Endodermal cell (in vitro differentiated cells): Measurements from ENCODE around the gene PERCC1. TPM values are rescaled to one million over a fixed set of nuclear protein-coding genes. Genes with fewer than 3 reads are reported as not detected.

ENCODE experiments used
- DNase-seq: peaks from one replicate; pipeline ENCODE4 v3.0.0-alpha.2; 2017
- H3K27ac ChIP-seq: 2 replicates; pipeline ENCODE4 v1.5.1; 2013; ENCODE audit warnings: mild to moderate bottlenecking, low read depth, low read length, moderate library complexity
- H3K27me3 ChIP-seq: 2 replicates; pipeline ENCODE4 v1.6.1; 2013; ENCODE audit warnings: mild to moderate bottlenecking, low read length, moderate library complexity; ENCODE audit not compliant: insufficient read depth, control insufficient read depth, poor library complexity, severe bottlenecking
- H3K36me3 ChIP-seq: 2 replicates; pipeline ENCODE4 v1.7.0; 2013; ENCODE audit warnings: mild to moderate bottlenecking, low read length, moderate library complexity; ENCODE audit not compliant: control insufficient read depth, insufficient read depth
- H3K4me1 ChIP-seq: one replicate; pipeline ENCODE4 v1.7.0; 2013; ENCODE audit warnings: low read length; ENCODE audit not compliant: control insufficient read depth, insufficient read depth
- H3K4me3 ChIP-seq: 2 replicates; pipeline ENCODE4 v1.5.1; 2013; ENCODE audit warnings: mild to moderate bottlenecking, low read length, moderate library complexity
- H3K9ac ChIP-seq: 2 replicates; pipeline ENCODE4 v1.6.1; 2013; ENCODE audit warnings: mild to moderate bottlenecking, low read length, moderate library complexity; ENCODE audit not compliant: poor library complexity, severe bottlenecking; ENCODE audit errors: extremely low read depth
- H3K9me3 ChIP-seq: 2 replicates; pipeline ENCODE4 v1.6.1; 2013; ENCODE audit warnings: mild to moderate bottlenecking, low read length, moderate library complexity; ENCODE audit not compliant: control insufficient read depth
- H3K27ac Mint-ChIP-seq: 2 replicates; pipeline ENCODE4 v1.8.0; 2020; ENCODE audit warnings: mixed read lengths
- H3K27me3 Mint-ChIP-seq: 2 replicates; pipeline ENCODE4 v1.8.0; 2021; ENCODE audit warnings: mild to moderate bottlenecking, mixed read lengths; ENCODE audit not compliant: insufficient read depth
- H3K36me3 Mint-ChIP-seq: 2 replicates; pipeline ENCODE4 v1.8.0; 2020; ENCODE audit warnings: low read depth, mixed read lengths
- H3K4me1 Mint-ChIP-seq: 2 replicates; pipeline ENCODE4 v1.8.0; 2020; ENCODE audit warnings: mixed read lengths
- H3K4me3 Mint-ChIP-seq: 2 replicates; pipeline ENCODE4 v1.8.0; 2020; ENCODE audit warnings: mild to moderate bottlenecking, moderate library complexity, mixed read lengths
- H3K9me3 Mint-ChIP-seq: 2 replicates; pipeline ENCODE4 v1.8.0; 2020; ENCODE audit warnings: mild to moderate bottlenecking, mixed read lengths
- CTCF ChIP-seq: fragments of 200-600 bp; sonication (generic); conservative IDR thresholded peaks from 2 replicates; pipeline ENCODE4 v1.5.0; 2021; ENCODE audit warnings: antibody characterized with exemption, mild to moderate bottlenecking
- WGBS, 2 experiments: methylation state at CpG; one replicate each; pipeline versions ENCODE4 v1.1.5 to v1.1.7; 2013; ENCODE audit warnings: missing lambda C conversion rate in 2 of 2, mixed read lengths in 1 of 2; ENCODE audit not compliant: insufficient coverage in 1 of 2, insufficient read length in 1 of 2; 5-methylcytosine and 5-hydroxymethylcytosine counted together
- total RNA-seq, 2 donors: library from RNA; stranded (reverse); fragmentation: NEBNext Ultra II Directional in 1 of 2; extraction: Animal tissue kit (Norgen Biotek cat#: 25700) in 1 of 2; gene quantifications; 2 replicates in 1 of 2; 3 replicates in 1 of 2; pipeline ENCODE4 v1.2.1, GENCODE V29; 2021

PERCC1 gene
- total RNA-seq, 2 donors from 2014 or later = 0.51 to 0.79 TPM

GRCh38 chr16:1413684-1414531 lies 17.0 kb upstream of the PERCC1 start:
- Mint-ChIP-seq H3K27ac (peak overlapping the region; percentile 52), H3K36me3 (peaks cover 11% of the 10 kb centered on the region), H3K27me3 (no peaks in the 10 kb centered on the region), H3K9me3 (no peaks in the 10 kb centered on the region), H3K4me1 (no peaks in the 10 kb centered on the region), H3K4me3 (peak overlapping the region; percentile 74)
- no peaks in the 10 kb centered on the region for H3K4me1 ChIP-seq
- TF ChIP-seq CTCF = peak; percentile 87
- DNase-seq = peak; percentile 89
- H3K9me3 ChIP-seq = no peaks in the 10 kb centered on the region
- WGBS, 2 experiments = 8 to 10% methylated on average over 34 to 85 of the region's 85 CpGs
- H3K27ac ChIP-seq = no peak overlapping the region
- peak overlapping the region; percentile 53 for H3K9ac ChIP-seq
- H3K4me3 ChIP-seq = peak overlapping the region; percentile 77
- no peaks in the 10 kb centered on the region for H3K27me3 ChIP-seq
- H3K36me3 ChIP-seq = peaks cover 9% of the 10 kb centered on the region

DNA sequence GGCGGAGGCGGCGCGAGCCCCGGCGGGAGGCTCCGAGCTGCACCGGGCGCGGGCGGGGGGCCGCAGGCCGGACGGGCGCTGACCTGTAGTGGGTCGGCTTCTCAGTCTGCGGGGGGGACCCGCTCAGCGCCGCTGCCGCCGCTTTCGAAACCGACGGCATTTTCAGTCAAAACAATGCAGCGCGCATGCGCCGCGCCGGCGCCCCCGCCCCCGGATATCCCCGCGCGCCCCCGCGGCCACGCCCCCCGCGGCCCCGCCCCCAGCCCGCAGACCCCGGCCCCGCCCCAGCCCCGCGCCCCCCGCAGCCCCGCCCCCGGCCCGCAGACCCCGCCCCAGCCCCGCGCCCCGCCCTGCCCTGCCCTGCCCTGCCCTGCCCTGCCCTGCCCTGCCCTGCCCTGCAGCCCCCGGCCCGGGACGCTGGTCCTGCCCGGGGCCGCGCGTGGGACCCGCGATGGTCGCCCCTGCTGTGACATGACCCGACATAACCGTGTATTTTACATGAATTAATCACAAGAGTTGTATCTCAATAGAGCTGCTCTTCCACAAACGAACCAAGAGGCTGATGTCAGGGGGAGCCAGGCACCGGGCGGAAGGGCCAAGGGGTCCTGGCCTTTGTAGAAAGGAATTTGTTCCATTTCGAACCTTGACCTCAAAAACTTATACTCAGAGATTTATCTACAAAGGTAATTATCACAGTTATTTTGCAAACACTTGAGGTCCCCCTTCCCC lies 16.2 kb upstream of the PERCC1 start, which contains the start of gene UNKL:
Gene UNKL, minus strand, starts transcription at position 173 of the 729 bp plus-strand sequence. Its CDS starts 13 bp downstream, at position 160.
- Histone ChIP-seq H3K9me3 (no peaks in the 10 kb centered on the region), H3K4me3 (peak within 1 kb of the TSS; percentile 77), H3K9ac (peak within 1 kb of the TSS; percentile 53), H3K27me3 (no peaks in the 10 kb centered on the region), H3K27ac (no peak within 1 kb of the TSS), H3K4me1 (peaks cover 1% of the 10 kb centered on the region), H3K36me3 (peaks cover 9% of the 10 kb centered on the region)
- no peak for TF ChIP-seq CTCF
- Mint-ChIP-seq H3K4me1 (no peaks in the 10 kb centered on the region), H3K36me3 (peaks cover 11% of the 10 kb centered on the region), H3K27me3 (no peaks in the 10 kb centered on the region), H3K9me3 (no peaks in the 10 kb centered on the region), H3K27ac (peak within 1 kb of the TSS; percentile 52), H3K4me3 (peak within 1 kb of the TSS; percentile 74)
- WGBS, 2 experiments = 5 to 9% methylated on average over 34 to 72 of the region's 72 CpGs
- DNase-seq = peak; percentile 91

- Histone ChIP-seq H3K27me3 (no peaks in the 10 kb centered on the region), H3K9ac (no peak overlapping the region), H3K4me3 (no peak overlapping the region), H3K27ac (no peak overlapping the region), H3K9me3 (no peaks in the 10 kb centered on the region), H3K36me3 (peaks cover 9% of the 10 kb centered on the region), H3K4me1 (peaks cover 3% of the 10 kb centered on the region)
- TF ChIP-seq CTCF = no peak
- DNase-seq = no peak
- Mint-ChIP-seq H3K9me3 (no peaks in the 10 kb centered on the region), H3K27ac (no peak overlapping the region), H3K4me3 (no peak overlapping the region), H3K27me3 (no peaks in the 10 kb centered on the region), H3K36me3 (peaks cover 4% of the 10 kb centered on the region), H3K4me1 (peaks cover 2% of the 10 kb centered on the region)
- WGBS, 2 experiments = 90 to 94% methylated on average over 3 of the region's 3 CpGs
Observed at GRCh38 chr16:1416521-1416941, 14.3 kb upstream of the PERCC1 start.
